Measurements from ENCODE around the gene GOLGA8N.

Gene GOLGA8N

GRCh38 chr15:32651229-32651837 is 58.1 kb downstream of the GOLGA8N start:
- peak; percentile 13 to 40 for DNase-seq (ENCODE audit: low read depth in 2 of 2)

- DNase-seq (ENCODE audit: low read depth in 2 of 2) = no peak
Measured at GRCh38 chr15:32652178-32652577, 58.9 kb downstream of the GOLGA8N start.

DNA sequence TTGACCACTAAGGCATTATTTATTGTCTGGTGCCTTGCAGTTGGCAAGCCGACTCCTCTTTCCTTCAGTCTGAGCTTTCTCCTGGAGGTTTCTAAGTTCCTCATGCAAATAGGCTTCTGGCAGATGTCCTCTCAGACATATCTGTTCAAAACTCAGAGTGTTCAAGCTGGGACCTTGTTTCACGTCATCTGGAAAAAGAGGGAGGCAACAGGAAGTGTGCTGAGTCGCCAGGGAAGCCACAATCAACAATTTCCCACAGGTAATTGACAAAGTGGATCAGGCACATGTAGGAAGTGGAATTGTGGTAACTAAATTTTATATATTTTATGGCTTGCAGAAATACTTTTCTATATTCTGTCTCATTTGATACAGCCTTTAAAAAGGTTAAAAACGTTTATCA is 62.8 kb downstream of the GOLGA8N start:
- no peak for DNase-seq (ENCODE audit: low read depth in 2 of 2)

DNA sequence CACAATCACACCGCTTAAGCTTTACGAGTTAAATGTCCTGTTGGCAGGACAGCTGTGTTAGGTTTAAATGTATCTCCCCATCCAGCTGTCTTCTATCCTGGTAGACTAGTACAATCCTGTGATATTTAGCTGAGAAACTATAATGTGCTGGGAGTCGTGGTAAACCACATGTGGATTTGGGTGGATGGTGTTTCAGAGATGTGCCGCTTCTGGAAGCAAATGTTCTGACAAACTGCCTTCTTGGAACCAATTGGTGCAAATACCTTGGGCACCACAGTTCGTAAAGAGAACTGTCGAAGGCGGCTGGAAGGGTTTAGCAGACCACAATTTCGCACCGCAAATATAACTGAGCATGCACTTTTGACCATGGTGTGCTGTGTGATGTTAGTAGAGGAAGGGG is 63.2 kb downstream of the GOLGA8N start:
- DNase-seq (ENCODE audit: low read depth in 2 of 2) = no peak

Data from stimulated activated CD4-positive, alpha-beta T cell treated with anti-CD3 and anti-CD28 coated beads, Interleukin-15, amount 100 ng/mL, for 48 hours (primary cell).